ENCODE results near the gene SKP2.
"Not testable (repeated sequence)": the region's sequence is repeated elsewhere in the genome, so short reads cannot be mapped to it uniquely, and the experiment has no call there.

SKP2 gene

GRCh38 chr5:36151434-36152323, at the start of gene SKP2, which contains the start of gene LMBRD2:
TSS of gene SKP2 (plus strand) at chr5:36152111. CDS start at chr5:36152263, 152 bp downstream.
TSS of gene LMBRD2 (minus strand) at chr5:36151887. CDS start at chr5:36143349, 8,538 bp downstream.
- peak; percentile 93 to 95 for DNase-seq

- DNase-seq: no peak
Observed at GRCh38 chr5:36105819-36106218, 46.1 kb upstream of the SKP2 start.

DNA sequence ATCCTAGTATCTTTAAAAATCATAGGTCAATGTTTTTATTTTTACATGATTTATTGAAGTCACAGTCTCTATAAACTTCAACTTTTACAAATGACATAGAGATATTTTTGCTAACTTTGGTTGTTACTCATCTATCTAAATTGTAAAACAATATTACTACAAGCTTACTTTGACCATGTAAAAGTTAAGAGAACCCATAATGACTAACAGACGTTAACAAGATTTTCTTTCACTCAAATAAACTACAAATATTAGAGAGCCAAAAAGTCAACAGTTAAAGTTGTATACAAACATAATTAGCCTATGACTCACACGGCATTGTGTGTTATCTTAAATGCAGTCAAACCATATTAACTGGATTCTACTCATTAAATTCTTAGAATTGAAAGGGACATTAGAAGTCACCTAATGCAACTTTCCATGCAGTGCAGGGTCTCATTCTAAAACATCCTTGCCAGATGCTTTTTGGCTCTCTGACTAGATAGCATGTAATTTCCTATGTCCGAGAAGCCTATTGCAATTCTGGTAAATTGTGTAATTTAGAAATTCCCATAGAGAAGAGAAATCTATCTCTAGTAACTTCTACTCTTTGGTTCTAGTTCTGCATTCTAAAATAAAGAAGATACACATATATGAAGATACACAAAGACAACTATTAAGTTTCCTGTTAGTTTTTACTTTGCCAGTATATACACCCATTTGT, 43.0 kb upstream of the SKP2 start:
- DNase-seq: no peak

- DNase-seq: no peak
Observed at GRCh38 chr5:36111238-36111637, 40.7 kb upstream of the SKP2 start.

GRCh38 chr5:36125868-36126267, 26.0 kb upstream of the SKP2 start:
- DNase-seq: no peak

GRCh38 chr5:36128795-36129194, 23.1 kb upstream of the SKP2 start:
- DNase-seq: no peak

DNA sequence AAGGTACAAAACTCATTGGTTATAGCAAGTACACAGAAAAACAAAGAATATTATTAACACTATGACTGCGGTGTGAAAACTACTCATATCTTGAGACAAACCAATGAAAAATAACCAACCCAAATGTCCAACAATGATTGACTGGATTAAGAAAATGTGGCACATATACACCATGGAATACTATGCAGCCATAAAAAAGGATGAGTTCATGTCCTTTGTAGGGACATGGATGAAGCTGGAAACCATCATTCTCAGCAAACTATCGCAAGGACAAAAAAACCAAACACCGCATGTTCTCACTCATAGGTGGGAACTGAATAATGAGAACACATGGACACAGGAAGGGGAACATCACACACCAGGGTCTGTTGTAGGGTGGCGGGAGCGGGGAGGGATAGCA, 22.2 kb upstream of the SKP2 start:
- not testable (repeated sequence) for DNase-seq

GRCh38 chr5:36133009-36133408, 18.9 kb upstream of the SKP2 start:
- DNase-seq: not testable (repeated sequence)

GRCh38 chr5:36135988-36136387, 15.9 kb upstream of the SKP2 start:
- DNase-seq: no peak

DNA sequence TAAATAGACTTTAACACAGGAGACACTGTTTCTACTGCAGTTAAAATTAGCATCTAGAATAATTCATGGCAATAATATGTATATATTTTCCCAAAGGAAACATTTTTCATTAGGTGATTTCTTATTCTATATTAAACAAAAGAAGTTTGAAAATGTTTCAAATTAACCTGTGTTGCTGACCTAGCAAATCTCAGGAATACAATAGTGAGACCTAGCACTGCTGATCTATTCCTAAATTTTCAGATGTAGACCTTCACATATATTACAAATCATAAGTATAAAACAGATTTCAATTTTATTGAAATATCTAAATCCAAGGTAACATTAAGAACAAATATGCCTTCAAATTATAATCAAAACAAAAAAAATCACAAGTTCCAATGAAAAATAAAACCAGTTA, 15.3 kb upstream of the SKP2 start:
- DNase-seq: no peak

DNA sequence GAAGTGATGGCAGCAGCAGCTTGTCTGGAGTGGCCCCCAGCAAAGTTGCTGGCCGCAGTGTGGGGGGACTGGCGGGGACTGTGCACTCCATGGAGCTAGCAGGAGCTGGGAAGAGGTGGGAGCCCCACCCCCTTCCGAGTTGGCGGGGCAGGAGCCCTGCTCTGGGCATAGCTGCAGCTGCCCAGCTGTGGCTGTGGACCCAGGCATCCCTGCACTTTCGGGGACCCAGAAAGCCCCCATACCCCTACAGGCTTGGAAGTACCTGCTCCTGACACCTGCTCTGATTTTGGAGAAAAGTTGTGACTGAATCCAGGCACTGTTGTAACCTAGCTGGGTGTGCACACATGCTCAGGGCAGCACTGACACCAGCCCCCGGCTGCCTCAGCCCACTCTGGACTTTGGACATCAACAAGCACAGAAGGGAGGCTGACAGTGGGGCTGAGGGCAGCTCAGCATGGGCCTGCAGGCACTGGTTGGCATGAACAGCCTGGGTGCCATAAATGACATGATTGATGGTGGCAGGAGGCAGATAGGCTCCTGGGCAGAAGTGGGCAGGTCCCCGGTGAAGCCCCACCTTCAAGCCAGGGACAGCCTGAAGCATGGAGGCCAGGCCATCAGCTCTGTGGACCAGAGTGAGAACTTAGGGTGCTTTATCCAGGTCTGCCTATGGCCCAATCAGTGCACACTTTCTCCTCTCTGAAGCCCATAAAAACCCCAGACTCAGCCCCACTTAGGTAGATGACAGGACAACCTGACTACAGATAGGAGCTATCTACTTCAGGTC, 12.8 kb upstream of the SKP2 start:
- DNase-seq: no peak

GRCh38 chr5:36145311-36145710, 6.6 kb upstream of the SKP2 start:
- DNase-seq: no peak

DNA sequence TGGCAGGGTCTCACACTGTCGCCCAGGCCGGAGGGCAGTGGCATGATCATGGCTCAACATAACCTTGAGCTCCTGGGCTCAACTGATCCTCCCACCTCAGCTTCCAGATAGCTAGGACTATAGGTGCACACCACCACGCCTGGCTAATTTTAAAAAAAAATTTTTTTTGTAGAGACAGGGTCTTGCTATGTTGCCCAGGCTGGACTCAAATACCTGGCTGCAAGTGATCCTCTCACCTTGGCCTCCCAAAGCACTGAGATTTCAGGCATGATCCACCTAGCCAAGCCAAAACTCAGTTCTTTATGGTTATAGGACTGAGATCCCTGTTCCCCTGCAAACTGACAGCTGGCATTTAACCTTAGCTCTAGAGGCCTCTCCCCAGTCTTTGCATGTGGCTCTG, 5.5 kb upstream of the SKP2 start:
- no peak for DNase-seq

GRCh38 chr5:36147681-36148080, 4.2 kb upstream of the SKP2 start:
- no peak for DNase-seq

DNA sequence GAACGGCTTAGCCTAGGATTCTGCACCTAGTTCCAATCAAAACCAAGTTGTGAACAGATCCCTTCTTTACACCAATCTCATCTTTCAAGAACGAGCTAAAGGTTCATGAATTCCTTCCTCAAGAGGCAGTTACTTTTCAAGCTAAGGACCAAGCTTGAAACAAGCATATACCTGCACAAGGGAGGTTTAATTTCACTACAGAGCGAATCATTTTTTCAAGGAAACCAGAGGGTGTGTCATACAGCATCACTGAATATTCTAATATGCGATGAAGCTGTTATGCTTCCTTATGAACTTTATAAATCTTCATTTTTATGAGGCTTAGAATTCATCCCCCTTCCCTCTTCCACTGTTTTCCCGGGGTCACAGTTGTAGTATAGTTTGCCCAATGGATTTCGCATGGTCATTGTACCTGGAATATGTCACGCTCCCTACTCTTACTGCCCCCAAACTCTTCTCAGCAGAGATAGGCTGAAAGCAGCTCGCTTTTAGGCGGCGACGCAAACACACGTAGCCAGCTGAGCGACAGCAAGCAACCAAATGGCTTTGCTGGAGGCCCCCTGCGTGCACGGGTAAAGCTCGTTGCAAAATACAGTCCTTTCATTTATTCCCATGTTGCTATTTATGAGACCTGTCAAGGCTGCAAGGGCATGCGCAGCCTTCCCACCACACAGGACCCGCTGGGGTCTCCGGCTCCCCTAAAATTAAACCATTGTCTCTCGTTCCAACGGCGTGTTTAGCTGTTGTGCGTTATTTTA, 1.1 kb upstream of the SKP2 start:
- peak; percentile 30 to 41 for DNase-seq

GRCh38 chr5:36152324-36153297, 700 bp downstream of the SKP2 start:
- DNase-seq: no peak

DNA sequence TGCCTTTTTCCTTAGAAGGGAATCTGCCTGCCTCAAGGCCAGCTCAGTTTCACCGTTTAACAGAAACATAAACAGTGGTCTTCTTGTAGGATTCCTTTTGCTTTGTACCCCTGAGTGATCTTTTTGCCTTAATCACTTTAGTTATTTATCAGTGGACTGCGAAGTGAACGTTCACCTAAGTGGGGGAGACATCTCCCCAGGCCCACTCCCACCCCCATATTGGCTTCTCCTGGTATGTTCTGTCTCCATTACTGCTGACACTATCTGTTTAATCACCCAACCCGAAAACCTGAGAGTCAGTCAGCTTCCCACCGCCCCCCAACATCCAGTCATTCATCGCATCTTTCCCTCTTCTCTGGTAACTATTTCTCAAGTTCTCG, 1.4 kb downstream of the SKP2 start:
- DNase-seq: no peak

DNA sequence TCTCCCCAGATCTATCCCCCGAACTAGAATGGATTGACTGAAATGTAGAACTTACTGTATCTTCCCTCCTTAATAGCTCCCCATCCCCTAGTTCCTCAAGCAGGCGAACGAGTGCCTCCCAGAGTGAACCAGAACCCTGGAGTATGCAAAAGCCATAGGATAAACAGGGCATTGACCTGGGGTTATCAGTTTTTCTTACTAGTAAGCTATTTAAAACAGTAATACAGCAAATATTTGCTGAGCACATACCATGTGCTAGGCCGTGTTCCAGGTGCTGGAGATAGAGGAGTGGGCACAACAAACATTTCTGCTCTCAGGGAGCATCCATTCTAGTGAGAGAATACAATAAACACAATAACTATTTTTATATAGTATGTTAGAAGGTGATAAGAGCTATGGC, 1.8 kb downstream of the SKP2 start:
- DNase-seq: no peak

DNA sequence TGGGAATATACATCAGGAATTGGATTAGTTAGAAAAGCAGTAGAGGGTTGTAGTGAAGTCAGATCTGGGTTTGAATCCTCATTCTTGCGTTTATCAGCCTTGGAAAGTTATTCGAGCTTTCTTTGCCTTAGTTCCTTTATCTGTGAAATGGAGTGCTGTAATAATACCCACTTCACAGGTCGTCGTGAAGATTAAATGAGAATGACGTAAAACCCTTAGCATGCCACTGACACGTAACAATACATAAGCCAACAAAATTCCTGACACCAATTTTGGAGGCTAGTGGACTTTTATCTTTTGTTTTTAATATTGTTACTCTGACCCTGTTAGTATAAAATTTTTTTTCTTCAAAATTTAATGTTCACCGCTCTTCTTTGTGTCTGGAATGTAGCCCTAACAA, 3.4 kb downstream of the SKP2 start:
- DNase-seq: no peak

DNA sequence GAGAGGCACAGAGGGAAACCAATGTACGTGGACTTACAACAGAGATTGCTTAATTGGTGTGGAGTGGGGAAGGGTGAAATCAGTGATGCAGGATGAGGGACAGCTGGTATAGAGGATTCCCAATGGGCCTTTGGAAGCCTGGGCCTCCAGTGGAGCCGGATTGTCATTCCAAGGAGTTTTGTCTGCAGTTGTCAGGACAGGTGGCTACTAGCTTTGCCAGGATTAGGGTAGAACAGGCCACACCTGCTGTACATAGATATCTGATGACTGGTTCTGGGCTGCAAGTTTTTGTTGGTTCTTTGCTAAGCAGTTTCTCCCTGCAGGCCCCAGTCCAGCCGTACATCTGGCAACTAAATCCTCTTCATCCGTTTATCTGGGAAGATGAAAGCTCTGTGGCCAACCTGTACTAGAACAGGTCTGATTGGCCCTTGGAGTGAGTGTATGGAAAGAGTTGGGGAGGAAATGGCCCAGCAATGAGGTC, 4.2 kb downstream of the SKP2 start:
- no peak for DNase-seq

- DNase-seq: no peak
Observed at GRCh38 chr5:36156619-36157018, 4.7 kb downstream of the SKP2 start.
